GM13976 (cell line): Measurements from ENCODE around the gene RCOR3.
"Not testable (repeated sequence)": the region's sequence is repeated elsewhere in the genome, so short reads cannot be mapped to it uniquely, and the experiment has no call there.

Experiments used
- DNase-seq: peaks from one replicate; pipeline ENCODE4 v3.0.0; 2012; ENCODE audit warnings: low spot score
- in situ Hi-C: fragments of 300-500 bp; cut with MboI; formaldehyde crosslinking; loops from one replicate; pipeline ENCODE4 v1.12.0; 2022; ENCODE audit warnings: low sequenced_read_pairs, mixed read lengths, inconsistent platforms; ENCODE audit not compliant: unreplicated experiment
- TF ChIP-seq, protein P1 (sequence below): IDR thresholded peaks from 2 replicates; pipeline ENCODE4 v1.5.1; 2012; ENCODE audit warnings: borderline replicate concordance, mild to moderate bottlenecking; ENCODE audit not compliant: insufficient read depth; ENCODE audit errors: extremely low read depth, missing control alignments, control extremely low read depth

The RCOR3 gene

DNA sequence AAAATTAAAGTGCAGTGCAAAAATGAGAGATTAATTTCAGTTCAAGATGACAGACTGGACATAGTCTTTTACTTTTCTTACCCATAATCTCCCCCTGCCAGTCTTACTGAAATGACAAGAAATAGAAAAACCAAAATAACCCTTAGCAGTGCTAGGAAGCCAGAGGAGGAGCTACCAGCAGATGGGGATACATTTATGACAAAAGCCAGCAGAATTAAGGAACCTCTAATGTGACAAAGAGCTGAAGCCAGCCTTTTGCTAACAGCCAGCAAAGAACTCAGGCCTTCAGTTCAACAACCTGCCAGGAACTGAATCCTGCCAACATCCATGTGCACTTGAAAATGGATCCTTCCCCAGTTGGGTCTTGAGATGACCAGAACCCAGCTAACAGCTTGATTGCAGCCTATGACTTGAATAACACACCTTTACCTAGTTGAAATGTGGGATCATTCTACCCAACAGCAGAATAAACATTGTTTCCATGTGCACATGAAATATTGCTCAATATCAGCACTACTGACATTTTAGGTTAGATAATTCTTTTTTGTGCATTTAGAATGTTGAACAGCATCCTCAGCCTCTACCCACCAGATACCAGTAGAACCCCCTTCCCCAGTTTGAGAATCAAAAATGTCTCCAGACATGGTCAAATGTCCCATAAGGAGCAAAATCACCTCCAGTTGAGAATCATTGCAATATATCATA is 59.6 kb downstream of the RCOR3 start:
- DNase-seq, result no peak
- TF ChIP-seq, protein P1, sequence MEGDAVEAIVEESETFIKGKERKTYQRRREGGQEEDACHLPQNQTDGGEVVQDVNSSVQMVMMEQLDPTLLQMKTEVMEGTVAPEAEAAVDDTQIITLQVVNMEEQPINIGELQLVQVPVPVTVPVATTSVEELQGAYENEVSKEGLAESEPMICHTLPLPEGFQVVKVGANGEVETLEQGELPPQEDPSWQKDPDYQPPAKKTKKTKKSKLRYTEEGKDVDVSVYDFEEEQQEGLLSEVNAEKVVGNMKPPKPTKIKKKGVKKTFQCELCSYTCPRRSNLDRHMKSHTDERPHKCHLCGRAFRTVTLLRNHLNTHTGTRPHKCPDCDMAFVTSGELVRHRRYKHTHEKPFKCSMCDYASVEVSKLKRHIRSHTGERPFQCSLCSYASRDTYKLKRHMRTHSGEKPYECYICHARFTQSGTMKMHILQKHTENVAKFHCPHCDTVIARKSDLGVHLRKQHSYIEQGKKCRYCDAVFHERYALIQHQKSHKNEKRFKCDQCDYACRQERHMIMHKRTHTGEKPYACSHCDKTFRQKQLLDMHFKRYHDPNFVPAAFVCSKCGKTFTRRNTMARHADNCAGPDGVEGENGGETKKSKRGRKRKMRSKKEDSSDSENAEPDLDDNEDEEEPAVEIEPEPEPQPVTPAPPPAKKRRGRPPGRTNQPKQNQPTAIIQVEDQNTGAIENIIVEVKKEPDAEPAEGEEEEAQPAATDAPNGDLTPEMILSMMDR, result no peak
- in situ Hi-C loops, result no loop called here

DNA sequence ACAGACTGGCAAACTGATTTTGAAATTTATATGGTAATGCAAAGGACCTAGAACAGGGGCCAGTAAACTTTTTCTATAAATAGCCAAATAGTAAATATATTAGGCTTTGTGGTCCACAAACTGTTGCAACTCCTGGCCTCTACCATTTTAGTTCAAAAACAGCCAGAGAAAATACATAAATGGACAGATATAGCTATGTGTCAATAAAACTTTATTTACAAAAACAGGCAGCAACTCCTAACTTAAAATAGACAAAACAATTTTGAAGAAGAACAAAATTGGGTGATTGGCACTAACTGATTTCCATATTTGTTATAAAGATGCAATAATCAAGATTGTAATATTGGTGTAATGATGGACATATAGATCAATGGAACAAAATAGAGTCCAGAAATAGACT is 60.7 kb downstream of the RCOR3 start:
- in situ Hi-C loops, result loop anchor here (10.0 kb wide), 3 partner anchors 155 to 335 kb away; no protein-coding TSS in a partner anchor

DNA sequence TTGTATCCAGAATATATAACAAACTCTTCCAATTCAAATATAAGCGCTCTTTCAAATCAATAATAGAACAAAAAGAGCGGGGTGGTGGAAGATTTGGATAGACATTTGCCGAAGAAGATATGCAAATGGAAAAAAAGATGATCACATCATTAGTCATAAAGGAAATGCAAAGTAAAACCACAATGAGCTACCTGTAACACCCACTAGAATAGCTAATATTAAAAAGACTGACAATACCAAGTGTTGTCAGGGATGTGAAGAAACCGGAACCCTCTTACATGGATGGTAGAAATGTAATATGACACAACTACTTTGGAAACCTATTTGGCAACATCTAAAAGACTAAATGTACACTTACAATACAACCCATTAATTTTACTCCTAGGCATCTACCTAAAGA is 61.8 kb downstream of the RCOR3 start:
- no peak for DNase-seq
- TF ChIP-seq, protein P1, result no peak
- in situ Hi-C loops, result loop anchor here (10.0 kb wide), 3 partner anchors 154 to 334 kb away; no protein-coding TSS in a partner anchor

More for the DNA sequence above, 60.7 kb downstream of the RCOR3 start:
- DNase-seq, result no peak
- TF ChIP-seq, protein P1, result no peak

DNA sequence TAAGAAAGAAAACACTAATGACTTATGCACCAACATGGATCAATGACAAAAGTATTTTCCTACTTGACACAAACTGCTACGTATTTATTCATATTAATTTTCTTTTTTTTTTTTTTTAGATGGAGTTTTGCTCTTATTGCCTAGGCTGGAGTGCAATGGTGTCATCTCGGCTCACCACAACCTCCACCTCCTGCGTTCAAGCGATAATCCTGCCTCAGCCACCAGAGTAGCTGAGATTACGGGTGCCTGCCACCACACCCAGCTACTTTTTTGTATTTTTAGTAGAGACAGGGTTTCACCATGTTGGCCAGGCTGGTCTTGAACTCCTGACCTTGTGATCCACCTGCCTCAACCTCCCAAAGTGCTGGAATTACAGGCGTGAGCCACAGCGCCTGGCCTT is 62.5 kb downstream of the RCOR3 start:
- DNase-seq, result not testable (repeated sequence)
- in situ Hi-C loops, result loop anchor here (10.0 kb wide), 3 partner anchors 153 to 333 kb away; no protein-coding TSS in a partner anchor

DNA sequence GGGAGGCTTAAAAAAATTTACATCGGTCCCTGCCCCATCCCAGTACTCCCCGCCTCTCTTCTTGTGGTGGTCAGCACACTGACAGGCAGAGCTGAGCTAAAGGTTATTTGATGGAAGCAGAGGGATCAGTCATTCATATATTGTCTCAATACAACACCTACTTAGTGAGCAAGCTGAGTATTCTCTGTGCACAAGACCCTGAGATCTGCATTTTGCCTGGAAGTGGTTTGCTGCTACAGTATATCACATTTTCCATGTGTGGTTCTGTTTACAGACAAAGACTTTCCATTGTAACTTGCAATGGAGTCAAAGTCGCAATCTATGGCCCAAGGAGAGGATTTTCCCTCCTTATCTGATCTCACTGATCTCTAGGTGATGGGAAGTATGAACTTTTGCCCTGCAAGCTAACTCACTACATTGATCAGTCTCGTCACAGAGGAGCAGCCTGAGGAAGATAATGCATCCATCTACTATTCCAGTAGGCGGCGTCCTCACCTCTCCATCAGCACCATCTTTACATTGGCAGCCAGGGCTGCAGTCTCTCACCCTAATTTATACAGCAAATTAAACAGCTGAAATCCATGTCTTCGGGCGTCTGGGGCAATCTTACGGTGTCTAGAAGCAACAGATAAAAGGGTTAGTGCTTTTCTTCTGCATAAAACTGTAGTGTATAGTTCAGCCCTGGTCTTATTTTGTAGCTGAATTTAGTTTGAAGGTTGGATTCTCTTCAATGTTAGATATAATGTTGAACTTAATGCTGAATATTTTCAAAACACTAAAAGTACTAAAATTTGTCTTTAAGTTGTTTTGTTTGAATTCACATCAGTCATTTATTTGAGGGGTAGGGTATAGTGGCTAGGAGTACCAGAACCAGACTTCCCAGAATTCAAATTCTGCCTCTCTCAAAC is 64.2 kb downstream of the RCOR3 start:
- peak; percentile 65 for DNase-seq
- in situ Hi-C loops, result loop anchor here (10.0 kb wide), 3 partner anchors 151 to 331 kb away; no protein-coding TSS in a partner anchor
- TF ChIP-seq, protein P1, result peak; percentile 83

DNA sequence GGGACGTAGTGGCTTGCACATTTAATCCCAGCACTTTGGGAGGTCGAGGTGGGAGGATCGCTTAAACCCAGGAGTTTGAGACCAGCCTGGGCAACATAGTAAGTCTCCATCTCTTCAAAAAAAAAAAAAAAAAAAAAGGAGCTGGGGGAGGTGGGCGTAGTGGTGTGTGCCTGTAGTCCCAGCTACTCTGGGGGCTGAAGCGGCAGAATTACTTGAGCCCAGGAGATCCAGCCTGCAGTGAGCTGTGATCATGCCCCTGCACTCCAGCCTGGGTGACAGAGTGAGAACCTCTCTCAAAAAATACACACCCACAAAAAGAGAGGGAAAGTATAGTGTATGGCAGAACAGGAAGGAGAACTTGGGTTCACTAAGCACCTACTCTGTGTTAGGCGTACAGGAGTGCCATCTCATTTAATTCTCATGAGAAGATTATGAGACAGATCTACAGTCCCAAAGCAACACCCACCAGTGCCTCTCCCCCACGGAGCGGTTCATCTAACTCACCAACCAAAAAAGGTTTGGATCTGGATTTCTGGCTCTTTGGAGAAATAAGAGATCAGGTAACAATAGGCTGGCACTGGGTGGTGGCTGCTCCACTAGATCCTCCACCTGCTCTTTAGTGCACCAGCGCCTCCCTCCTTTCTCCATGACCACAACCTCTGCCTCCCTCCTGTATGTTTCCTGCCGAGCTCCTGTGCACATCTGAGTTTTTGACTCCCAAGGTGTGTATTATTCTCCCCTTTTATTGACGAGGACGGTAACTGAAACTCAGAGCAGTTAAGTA is 66.0 kb downstream of the RCOR3 start:
- no peak for DNase-seq
- TF ChIP-seq, protein P1, result no peak
- in situ Hi-C loops, result loop anchor here (10.0 kb wide), 3 partner anchors 150 to 330 kb away; no protein-coding TSS in a partner anchor
